HG03442 (cell line): ENCODE measurements around the gene RCL1.

Source experiments
- ATAC-seq: cut with Tn5 transposase; IDR thresholded peaks from one replicate; pipeline ENCODE4 v1.9.1; 2021; ENCODE audit warnings: mild to moderate bottlenecking, moderate library complexity; ENCODE audit not compliant: unreplicated experiment

Gene RCL1

GRCh38 chr9:4805191-4805918, 12.6 kb downstream of the RCL1 start:
- ATAC-seq, result no peak

- no peak for ATAC-seq
These were observed 17.8 kb downstream of the RCL1 start for GRCh38 chr9:4810565-4810964.

GRCh38 chr9:4811824-4812223, 19.1 kb downstream of the RCL1 start:
- ATAC-seq, result no peak

GRCh38 chr9:4812858-4813257, 20.1 kb downstream of the RCL1 start:
- ATAC-seq, result no peak

- ATAC-seq, result no peak
These were observed 22.2 kb downstream of the RCL1 start for GRCh38 chr9:4814913-4815312.

GRCh38 chr9:4815381-4815956, 22.7 kb downstream of the RCL1 start:
- no peak for ATAC-seq

GRCh38 chr9:4820168-4820567, 27.4 kb downstream of the RCL1 start:
- no peak for ATAC-seq

- no peak for ATAC-seq
These were observed 28.4 kb downstream of the RCL1 start for GRCh38 chr9:4821133-4821532.

- no peak for ATAC-seq
These were observed 29.3 kb downstream of the RCL1 start for GRCh38 chr9:4822057-4822456.

- no peak for ATAC-seq
These were observed 33.8 kb downstream of the RCL1 start for GRCh38 chr9:4826417-4827166.

- ATAC-seq, result no peak
These were observed 34.5 kb downstream of the RCL1 start for GRCh38 chr9:4827224-4827623.

- no peak for ATAC-seq
These were observed 36.0 kb downstream of the RCL1 start for GRCh38 chr9:4828761-4829160.

GRCh38 chr9:4829969-4830368, 37.2 kb downstream of the RCL1 start:
- no peak for ATAC-seq

- no peak for ATAC-seq
These were observed 38.0 kb downstream of the RCL1 start for GRCh38 chr9:4830699-4831098.

GRCh38 chr9:4831119-4831518, 38.4 kb downstream of the RCL1 start:
- no peak for ATAC-seq

- no peak for ATAC-seq
These were observed 39.2 kb downstream of the RCL1 start for GRCh38 chr9:4831944-4832343.

- no peak for ATAC-seq
These were observed 40.2 kb downstream of the RCL1 start for GRCh38 chr9:4832786-4833579.

GRCh38 chr9:4833781-4834560, 41.2 kb downstream of the RCL1 start:
- no peak for ATAC-seq

- ATAC-seq, result no peak
These were observed 43.9 kb downstream of the RCL1 start for GRCh38 chr9:4836676-4837075.
